Panc1 (cell line): ENCODE measurements around the gene ZDHHC19. TPM values are rescaled to one million over a fixed set of nuclear protein-coding genes. Genes with fewer than 3 reads are reported as not detected.
"Not testable (repeated sequence)": the region's sequence is repeated elsewhere in the genome, so short reads cannot be mapped to it uniquely, and the experiment has no call there.

Experiments used
- ATAC-seq: fragments of 200-7000 bp; cut with Tn5 transposase; 2 replicates; pipeline ENCODE4 v1.9.1; 2020; ENCODE audit warnings: mild to moderate bottlenecking, moderate library complexity
- BruUV-seq: library from RNA; stranded (reverse); fragments of 400-500 nt; replicated peaks from 2 replicates; lab custom pipeline; 2021; lab: Mats Ljungman, UMichigan
- CTCF ChIA-PET: fragments of 300-600 bp; sonication (Branson Sonifier 250); formaldehyde crosslinking; loops from one replicate; lab custom pipeline; 2022; ENCODE audit warnings: antibody characterized with exemption; lab: Charles Lee
- POLR2A ChIA-PET: fragments of 300-600 bp; sonication (Branson Sonifier 250); formaldehyde crosslinking; loops from one replicate; lab custom pipeline; 2022; ENCODE audit warnings: antibody characterized with exemption; lab: Charles Lee
- DNase-seq: peaks from one replicate; pipeline ENCODE4 v3.0.0-alpha.2; 2010; ENCODE audit warnings: low read depth, low spot score
- H3K27ac ChIP-seq: 2 replicates; pipeline ENCODE4 v1.5.1; 2011; ENCODE audit warnings: mild to moderate bottlenecking, low read length, inconsistent platforms
- H3K27me3 ChIP-seq: fragments of 200-500 bp; sonication (Bioruptor generic); 2 replicates; pipeline ENCODE4 v1.6.0; 2014; ENCODE audit warnings: low read length, inconsistent platforms; ENCODE audit not compliant: control insufficient read depth, insufficient read depth
- H3K36me3 ChIP-seq: fragments of 200-500 bp; sonication (Bioruptor generic); 2 replicates; pipeline ENCODE4 v1.5.1; 2014; ENCODE audit warnings: inconsistent platforms, mild to moderate bottlenecking, low read length, moderate library complexity; ENCODE audit not compliant: control insufficient read depth, insufficient read depth
- H3K4me1 ChIP-seq: 2 replicates; pipeline ENCODE4 v1.5.1; 2011; ENCODE audit warnings: inconsistent platforms, mild to moderate bottlenecking, low read length, moderate library complexity; ENCODE audit not compliant: control insufficient read depth, insufficient read depth
- H3K4me3 ChIP-seq, 2 experiments: 2 replicates each; pipeline ENCODE4 v1.5.1; 2011 to 2012; ENCODE audit warnings: low read depth in 2 of 2, low read length in 2 of 2, mild to moderate bottlenecking in 2 of 2, inconsistent platforms in 1 of 2, moderate library complexity in 1 of 2
- H3K9me3 ChIP-seq: fragments of 200-500 bp; sonication (Bioruptor generic); 2 replicates; pipeline ENCODE4 v1.5.1; 2014; ENCODE audit warnings: low read depth, mild to moderate bottlenecking, inconsistent platforms, low read length, moderate library complexity; ENCODE audit not compliant: control insufficient read depth, insufficient read depth
- CTCF ChIP-seq: fragments of 450-650 bp; IDR thresholded peaks from 2 replicates; pipeline ENCODE4 v1.5.1; 2017; ENCODE audit warnings: mild to moderate bottlenecking
- POLR2AphosphoS5 ChIP-seq: IDR thresholded peaks from 2 replicates; pipeline ENCODE4 v1.6.1; 2012; ENCODE audit warnings: mild to moderate bottlenecking, low read depth, low read length, moderate library complexity
- REST ChIP-seq, 2 experiments: IDR thresholded peaks; 2 replicates each; pipeline ENCODE4 v1.6.1; 2011 to 2012; ENCODE audit warnings: low read depth in 2 of 2, control low read depth in 1 of 2, low read length in 1 of 2, mild to moderate bottlenecking in 1 of 2, moderate library complexity in 1 of 2; ENCODE audit not compliant: insufficient read depth in 1 of 2
- SIN3A ChIP-seq: IDR thresholded peaks from 2 replicates; pipeline ENCODE4 v1.6.1; 2012; ENCODE audit warnings: low read depth, mild to moderate bottlenecking, low read length, moderate library complexity, borderline replicate concordance; ENCODE audit not compliant: insufficient read depth
- TCF7L2 ChIP-seq: IDR thresholded peaks from 2 replicates; pipeline ENCODE4 v1.6.1; 2011; ENCODE audit warnings: mild to moderate bottlenecking, low read depth, low read length, inconsistent platforms
- in situ Hi-C: cut with HindIII; loops from 2 replicates; pipeline ENCODE4 v1.10.0; 2016; ENCODE audit warnings: low sequenced_read_pairs, low pct_unique_long_range_greater_than_20kb
- intact Hi-C: fragments of 100-400 bp; cut with micrococcal nuclease; formaldehyde crosslinking; loops from one replicate; pipeline ENCODE4 v1.10.0; 2022; ENCODE audit not compliant: unreplicated experiment
- total RNA-seq: library from RNA; stranded (reverse); gene quantifications from one replicate; pipeline ENCODE4 v1.2.1, GENCODE V29; 2021; ENCODE audit not compliant: unreplicated experiment

The ZDHHC19 gene
- total RNA-seq, 1 experiment from 2014 or later: 0.33 TPM

- POLR2A ChIA-PET: interaction anchor here (0.6 kb wide), 1 partner anchor 191 kb away, joined by 3 read pairs; no protein-coding TSS in a partner anchor
- Histone ChIP-seq H3K9me3 (no peaks in the 10 kb centered on the region), H3K4me3 (no peak overlapping the region), H3K4me1 (peaks cover 4% of the 10 kb centered on the region), H3K27me3 (no peaks in the 10 kb centered on the region), H3K27ac (no peak overlapping the region), H3K36me3 (no peaks in the 10 kb centered on the region)
- BruUV-seq: no TSS peak
- in situ Hi-C loops (no loop called here), intact Hi-C loops (no loop called here)
- CTCF ChIA-PET: interaction anchor here (0.6 to 0.7 kb wide), 2 partner anchors 16 to 303 kb away, joined by 3 to 6 read pairs; no protein-coding TSS in a partner anchor
- ATAC-seq (no peak), DNase-seq (no peak)
- TF ChIP-seq TCF7L2 (no peak), CTCF (no peak), POLR2AphosphoS5 (no peak), REST (IDR thresholded peaks at IDR 0.05; ENCODE audit: insufficient read depth in 1 of 2, low read depth in 2 of 2, low read length in 1 of 2) (no peak), SIN3A (no peak)
These were observed 3.7 kb upstream of the ZDHHC19 start for GRCh38 chr3:196214783-196215441.

- H3K27me3 ChIP-seq, POLR2A ChIA-PET, in situ Hi-C loops, intact Hi-C loops, H3K9me3 ChIP-seq, DNase-seq, CTCF ChIA-PET, H3K36me3 ChIP-seq, H3K4me3 ChIP-seq, H3K4me1 ChIP-seq, ATAC-seq, H3K27ac ChIP-seq, BruUV-seq: not testable (repeated sequence)
These were observed 1.1 kb downstream of the ZDHHC19 start for GRCh38 chr3:196209944-196210672.
